HG03280 (cell line): ENCODE results near the gene KCNMB1.

ENCODE experiments used
- ATAC-seq: cut with Tn5 transposase; IDR thresholded peaks from one replicate; pipeline ENCODE4 v1.9.1; 2021; ENCODE audit warnings: mild to moderate bottlenecking, moderate library complexity; ENCODE audit not compliant: unreplicated experiment

Gene KCNMB1

GRCh38 chr5:170388818-170389549 lies at the start of gene KCNMB1:
KCNMB1 (minus strand) TSS chr5:170389367; CDS start chr5:170385447, 3,920 bp downstream.
- ATAC-seq, result no peak

GRCh38 chr5:170438581-170438980 lies 49.4 kb upstream of the KCNMB1 start:
- ATAC-seq, result no peak

GRCh38 chr5:170437621-170438375 lies 48.6 kb upstream of the KCNMB1 start:
- ATAC-seq, result no peak

GRCh38 chr5:170436335-170436734 lies 47.2 kb upstream of the KCNMB1 start:
- no peak for ATAC-seq

- ATAC-seq, result peak; percentile 75
Measured at GRCh38 chr5:170434966-170435605, 45.9 kb upstream of the KCNMB1 start.

GRCh38 chr5:170432669-170433068 lies 43.5 kb upstream of the KCNMB1 start:
- ATAC-seq, result no peak

- ATAC-seq, result no peak
Measured at GRCh38 chr5:170431571-170431970, 42.4 kb upstream of the KCNMB1 start.

- ATAC-seq, result no peak
Measured at GRCh38 chr5:170430866-170431437, 41.8 kb upstream of the KCNMB1 start.

GRCh38 chr5:170430256-170430655 lies 41.1 kb upstream of the KCNMB1 start:
- ATAC-seq, result no peak

GRCh38 chr5:170429014-170429413 lies 39.8 kb upstream of the KCNMB1 start:
- no peak for ATAC-seq

- ATAC-seq, result no peak
Measured at GRCh38 chr5:170427672-170428236, 38.6 kb upstream of the KCNMB1 start.

- ATAC-seq, result no peak
Measured at GRCh38 chr5:170426786-170427185, 37.6 kb upstream of the KCNMB1 start.

- peak; percentile 70 for ATAC-seq
Measured at GRCh38 chr5:170426149-170426767, 37.1 kb upstream of the KCNMB1 start.

- no peak for ATAC-seq
Measured at GRCh38 chr5:170425731-170426130, 36.6 kb upstream of the KCNMB1 start.

GRCh38 chr5:170424629-170425028 lies 35.5 kb upstream of the KCNMB1 start:
- ATAC-seq, result no peak

GRCh38 chr5:170423692-170424091 lies 34.5 kb upstream of the KCNMB1 start:
- ATAC-seq, result no peak

- no peak for ATAC-seq
Measured at GRCh38 chr5:170421826-170422225, 32.7 kb upstream of the KCNMB1 start.

GRCh38 chr5:170420806-170421412 lies 31.7 kb upstream of the KCNMB1 start:
- peak; percentile 57 for ATAC-seq

GRCh38 chr5:170419643-170420042 lies 30.5 kb upstream of the KCNMB1 start:
- no peak for ATAC-seq

GRCh38 chr5:170418736-170419135 lies 29.6 kb upstream of the KCNMB1 start:
- ATAC-seq, result no peak
